SK-MEL-5 (cell line): Measurements from ENCODE around the gene GPR148. TPM values are rescaled to one million over a fixed set of nuclear protein-coding genes. Genes with fewer than 3 reads are reported as not detected.

ENCODE experiments used
- DNase-seq: peaks from one replicate; pipeline ENCODE4 v3.0.0-alpha.2; 2016; ENCODE audit warnings: low read depth, low spot score
- in situ Hi-C: cut with HindIII; loops from 2 replicates; pipeline ENCODE4 v1.10.0; 2016; ENCODE audit warnings: low sequenced_read_pairs, high pct_unique_total_duplicates, low pct_unique_long_range_greater_than_20kb
- total RNA-seq: library from RNA; depleted of rRNA; stranded (reverse); fragments of >200 nt; shearing (Covaris generic); gene quantifications from 2 replicates; pipeline ENCODE4 v1.2.3, GENCODE V29; 2014; rRNA removed

The GPR148 gene
- total RNA-seq, 1 experiment from 2014 or later = not detected

GRCh38 chr2:130764035-130764820 lies 35.4 kb downstream of the GPR148 start:
- no peak for DNase-seq
- in situ Hi-C loops = no loop called here

- in situ Hi-C loops = no loop called here
- DNase-seq = no peak
Observed at GRCh38 chr2:130764821-130765115, 35.9 kb downstream of the GPR148 start.

- in situ Hi-C loops = no loop called here
Observed at GRCh38 chr2:130765464-130765863, 36.6 kb downstream of the GPR148 start.

GRCh38 chr2:130766037-130766436 lies 37.2 kb downstream of the GPR148 start:
- in situ Hi-C loops = no loop called here

More at GRCh38 chr2:130765464-130765863, 36.6 kb downstream of the GPR148 start:
- no peak for DNase-seq

GRCh38 chr2:130766711-130767407 lies 38.0 kb downstream of the GPR148 start:
- no peak for DNase-seq
- in situ Hi-C loops = no loop called here

More at GRCh38 chr2:130766037-130766436, 37.2 kb downstream of the GPR148 start:
- DNase-seq = no peak

GRCh38 chr2:130767408-130767775 lies 38.5 kb downstream of the GPR148 start:
- in situ Hi-C loops = no loop called here
- DNase-seq = no peak

GRCh38 chr2:130768191-130768855 lies 39.5 kb downstream of the GPR148 start:
- DNase-seq = peak; percentile 21
- in situ Hi-C loops = no loop called here

- in situ Hi-C loops = no loop called here
- no peak for DNase-seq
Observed at GRCh38 chr2:130769343-130769907, 40.6 kb downstream of the GPR148 start.

GRCh38 chr2:130776550-130776949 lies 47.7 kb downstream of the GPR148 start:
- in situ Hi-C loops = no loop called here
- DNase-seq = peak; percentile 13

- no peak for DNase-seq
- in situ Hi-C loops = no loop called here
Observed at GRCh38 chr2:130778781-130779180, 49.9 kb downstream of the GPR148 start.

Other genes with a start within 250 kb of the GPR148 start
- not detected in 2 replicates for gene POTEI, start 219.7 kb upstream of the GPR148 start, total RNA-seq
- not detected in 2 replicates for gene CFC1B, start 207.8 kb upstream of the GPR148 start, total RNA-seq
- gene CFC1, start 129.5 kb upstream of the GPR148 start, total RNA-seq = not detected in 2 replicates
- not detected in 2 replicates for gene POTEJ, start 117.6 kb upstream of the GPR148 start, total RNA-seq
- not detected in 2 replicates for gene AMER3, start 26.5 kb downstream of the GPR148 start, total RNA-seq
- 2.9 and 4.0 TPM in 2 replicates for gene ARHGEF4, start 107.8 kb downstream of the GPR148 start, total RNA-seq